ENCODE results near the gene ANKS1A.

The ANKS1A gene

GRCh38 chr6:34981951-34982350 lies 92.9 kb downstream of the ANKS1A start:
- TF ChIP-seq CTCF (IDR thresholded peaks at IDR 0.05; ENCODE audit: low read depth, low read length) = no peak
- in situ Hi-C loops (cut with HindIII; ENCODE audit: low sequenced_read_pairs) = no loop called here
- DNase-seq (ENCODE audit: low read depth, low spot score) = peak; percentile 10
- H3K4me3 ChIP-seq (ENCODE audit: low read depth, low read length) = no peak overlapping the region

GRCh38 chr6:34982424-34982852 lies 93.4 kb downstream of the ANKS1A start:
- peak; percentile 27 for DNase-seq (ENCODE audit: low read depth, low spot score)

GRCh38 chr6:34984416-34984815 lies 95.4 kb downstream of the ANKS1A start:
- in situ Hi-C loops (cut with HindIII; ENCODE audit: low sequenced_read_pairs) = no loop called here
- no peak for DNase-seq (ENCODE audit: low read depth, low spot score)
- no peak overlapping the region for H3K4me3 ChIP-seq (ENCODE audit: low read depth, low read length)
- no peak for TF ChIP-seq CTCF (IDR thresholded peaks at IDR 0.05; ENCODE audit: low read depth, low read length)

More at GRCh38 chr6:34982424-34982852, 93.4 kb downstream of the ANKS1A start:
- in situ Hi-C loops (cut with HindIII; ENCODE audit: low sequenced_read_pairs) = no loop called here
- no peak overlapping the region for H3K4me3 ChIP-seq (ENCODE audit: low read depth, low read length)
- TF ChIP-seq CTCF (IDR thresholded peaks at IDR 0.05; ENCODE audit: low read depth, low read length) = peak; percentile 46

DNA sequence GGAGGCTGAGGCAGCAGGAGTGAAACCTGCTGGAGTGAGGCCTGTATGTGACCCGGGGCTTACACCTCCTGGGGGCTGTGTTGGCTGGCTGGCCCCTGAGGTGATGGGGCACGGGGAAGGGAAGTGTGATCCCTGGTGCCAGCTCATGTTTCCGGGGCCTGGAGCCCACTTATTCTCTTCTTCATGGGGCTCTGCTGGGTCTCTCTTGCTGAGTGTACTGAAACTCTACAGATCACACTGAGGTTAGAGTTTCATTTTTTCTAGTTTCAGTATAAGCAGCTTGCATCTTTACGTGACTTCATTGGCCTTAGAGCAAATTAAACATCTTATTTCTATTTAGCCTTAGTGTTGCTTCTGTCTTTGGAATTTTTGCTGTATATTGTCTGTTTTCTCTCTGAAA lies 96.2 kb downstream of the ANKS1A start:
- TF ChIP-seq CTCF (IDR thresholded peaks at IDR 0.05; ENCODE audit: low read depth, low read length) = no peak
- no peak overlapping the region for H3K4me3 ChIP-seq (ENCODE audit: low read depth, low read length)
- DNase-seq (ENCODE audit: low read depth, low spot score) = no peak
- in situ Hi-C loops (cut with HindIII; ENCODE audit: low sequenced_read_pairs) = no loop called here

GRCh38 chr6:34986845-34987246 lies 97.8 kb downstream of the ANKS1A start:
- in situ Hi-C loops (cut with HindIII; ENCODE audit: low sequenced_read_pairs) = no loop called here
- TF ChIP-seq CTCF (IDR thresholded peaks at IDR 0.05; ENCODE audit: low read depth, low read length) = peak; percentile 73
- DNase-seq (ENCODE audit: low read depth, low spot score) = peak; percentile 83
- H3K4me3 ChIP-seq (ENCODE audit: low read depth, low read length) = no peak overlapping the region

- in situ Hi-C loops (cut with HindIII; ENCODE audit: low sequenced_read_pairs) = no loop called here
- no peak for TF ChIP-seq CTCF (IDR thresholded peaks at IDR 0.05; ENCODE audit: low read depth, low read length)
- H3K4me3 ChIP-seq (ENCODE audit: low read depth, low read length) = no peak overlapping the region
- DNase-seq (ENCODE audit: low read depth, low spot score) = no peak
These were observed 98.5 kb downstream of the ANKS1A start for GRCh38 chr6:34987506-34987905.

Measured in astrocyte of the spinal cord (primary cell).